GM10248 (cell line): ENCODE results near the gene METTL2B.
"Not testable (repeated sequence)": the region's sequence is repeated elsewhere in the genome, so short reads cannot be mapped to it uniquely, and the experiment has no call there.

ENCODE experiments used
- CTCF ChIA-PET: fragments of 300-600 bp; sonication (Branson Sonifier 250); formaldehyde crosslinking; extraction: SDS; loops from one replicate; lab custom pipeline; 2021; ENCODE audit warnings: antibody characterized with exemption; lab: Yijun Ruan, JAX
- POLR2A ChIA-PET: fragments of 350-650 bp; sonication (Branson Sonifier 250); formaldehyde crosslinking; extraction: SDS; loops from one replicate; lab custom pipeline; 2020; ENCODE audit warnings: antibody characterized with exemption; lab: Yijun Ruan, JAX
- DNase-seq: peaks from one replicate; pipeline ENCODE4 v3.0.0; 2012; ENCODE audit errors: extremely low spot score
- CTCF ChIP-seq: IDR thresholded peaks from 2 replicates; pipeline ENCODE4 v1.5.1; 2012; ENCODE audit warnings: mild to moderate bottlenecking, low read depth; ENCODE audit errors: extremely low read depth, missing control alignments, control extremely low read depth

METTL2B gene

GRCh38 chr7:128537410-128537809 is 60.9 kb downstream of the METTL2B start:
- DNase-seq: not testable (repeated sequence)
- peak; percentile 2 for TF ChIP-seq CTCF
- POLR2A ChIA-PET: interaction anchor here (0.7 kb wide), 1 partner anchor 111 kb away, joined by 3 read pairs; no protein-coding TSS in a partner anchor

DNA sequence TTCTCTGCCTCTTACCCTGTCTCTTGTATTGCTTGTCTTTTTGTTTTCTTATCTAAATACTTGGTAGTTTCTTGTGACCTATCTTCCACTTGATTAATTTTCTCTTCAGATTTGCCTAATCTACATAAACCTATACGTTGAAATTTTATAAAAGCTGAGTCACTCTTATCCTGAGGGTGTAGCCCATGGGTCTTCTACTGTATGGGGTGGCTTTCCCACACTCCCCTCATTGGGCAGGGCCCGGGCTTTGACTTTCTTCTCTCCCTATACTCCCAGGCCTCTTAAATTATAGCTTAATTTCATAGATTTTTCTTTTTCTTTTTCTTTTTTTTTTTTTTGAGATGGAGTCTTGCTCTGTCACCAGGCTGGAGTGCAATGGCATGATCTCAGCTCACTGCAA is 66.0 kb downstream of the METTL2B start:
- DNase-seq, CTCF ChIA-PET: not testable (repeated sequence)
- POLR2A ChIA-PET: interaction anchor here (0.6 kb wide), 1 partner anchor 17 kb away, joined by 6 read pairs; no protein-coding TSS in a partner anchor

More at GRCh38 chr7:128537410-128537809, 60.9 kb downstream of the METTL2B start:
- CTCF ChIA-PET: not testable (repeated sequence)

GRCh38 chr7:128543300-128543699 is 66.8 kb downstream of the METTL2B start:
- POLR2A ChIA-PET, DNase-seq: not testable (repeated sequence)
- CTCF ChIA-PET: interaction anchor here (0.5 kb wide), 1 partner anchor 57 kb away, joined by 3 read pairs; no protein-coding TSS in a partner anchor

GRCh38 chr7:128546319-128546851 is 69.8 kb downstream of the METTL2B start:
- DNase-seq, CTCF ChIA-PET, POLR2A ChIA-PET: not testable (repeated sequence)

- POLR2A ChIA-PET: interaction anchor here (0.7 kb wide), 1 partner anchor 388 kb away, joined by 4 read pairs; no protein-coding TSS in a partner anchor
- DNase-seq: no peak
- no peak for TF ChIP-seq CTCF
- CTCF ChIA-PET: no interaction called here
Observed at GRCh38 chr7:128550920-128551319, 74.4 kb downstream of the METTL2B start.

DNA sequence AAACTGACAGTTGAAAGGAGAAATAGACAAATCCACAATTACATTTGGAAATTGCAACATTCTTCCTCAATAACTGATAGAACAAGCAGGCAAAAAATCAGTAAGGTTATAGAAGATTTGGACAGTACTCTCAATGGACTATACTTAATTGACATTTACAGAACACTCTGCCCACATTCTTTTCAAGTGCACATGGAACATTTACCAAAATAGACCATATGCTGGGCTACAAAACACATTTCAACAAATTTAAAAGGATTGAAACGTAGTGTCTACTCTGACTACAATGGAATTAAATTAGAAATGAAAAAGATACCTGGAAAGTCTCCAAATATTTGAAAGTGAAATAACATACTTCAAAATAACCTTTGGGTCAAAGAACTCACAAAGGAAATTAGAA is 77.8 kb downstream of the METTL2B start:
- DNase-seq, CTCF ChIA-PET, POLR2A ChIA-PET: not testable (repeated sequence)
